ENCODE data around the gene LAMC2.

DNA sequence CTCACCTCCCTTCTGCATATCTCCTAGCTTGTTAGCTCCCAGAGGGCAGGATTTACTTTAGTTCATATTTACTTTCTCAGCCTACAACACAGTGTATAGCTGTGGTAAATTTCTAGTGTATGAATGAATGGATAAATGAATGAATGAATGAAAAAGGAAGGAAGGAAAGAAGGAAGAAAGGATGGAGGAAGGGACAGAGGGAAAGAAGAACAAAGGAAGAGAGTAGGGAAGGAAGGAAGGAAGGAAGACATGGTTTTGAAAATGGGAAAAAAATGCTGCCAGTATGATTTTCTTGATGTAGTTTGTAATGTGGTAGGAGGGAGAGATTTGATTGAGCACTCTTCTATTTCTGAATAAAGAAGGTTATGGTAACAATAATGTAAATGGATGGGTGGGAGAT lies 47.0 kb downstream of the LAMC2 start:
- TF ChIP-seq, protein P1, sequence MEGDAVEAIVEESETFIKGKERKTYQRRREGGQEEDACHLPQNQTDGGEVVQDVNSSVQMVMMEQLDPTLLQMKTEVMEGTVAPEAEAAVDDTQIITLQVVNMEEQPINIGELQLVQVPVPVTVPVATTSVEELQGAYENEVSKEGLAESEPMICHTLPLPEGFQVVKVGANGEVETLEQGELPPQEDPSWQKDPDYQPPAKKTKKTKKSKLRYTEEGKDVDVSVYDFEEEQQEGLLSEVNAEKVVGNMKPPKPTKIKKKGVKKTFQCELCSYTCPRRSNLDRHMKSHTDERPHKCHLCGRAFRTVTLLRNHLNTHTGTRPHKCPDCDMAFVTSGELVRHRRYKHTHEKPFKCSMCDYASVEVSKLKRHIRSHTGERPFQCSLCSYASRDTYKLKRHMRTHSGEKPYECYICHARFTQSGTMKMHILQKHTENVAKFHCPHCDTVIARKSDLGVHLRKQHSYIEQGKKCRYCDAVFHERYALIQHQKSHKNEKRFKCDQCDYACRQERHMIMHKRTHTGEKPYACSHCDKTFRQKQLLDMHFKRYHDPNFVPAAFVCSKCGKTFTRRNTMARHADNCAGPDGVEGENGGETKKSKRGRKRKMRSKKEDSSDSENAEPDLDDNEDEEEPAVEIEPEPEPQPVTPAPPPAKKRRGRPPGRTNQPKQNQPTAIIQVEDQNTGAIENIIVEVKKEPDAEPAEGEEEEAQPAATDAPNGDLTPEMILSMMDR (conservative IDR thresholded peaks at IDR 0.05 in 1 of 2, IDR thresholded peaks at IDR 0.05 in 1 of 2; ENCODE audit: extremely low read depth in 1 of 2, insufficient read depth in 1 of 2, low read depth in 1 of 2, low read length in 2 of 2), result no peak
- TF ChIP-seq EZH2 (IDR thresholded peaks at IDR 0.05; ENCODE audit: borderline replicate concordance, low read length), result no peak

Data from mammary epithelial cell (primary cell).